Measurements from ENCODE around the gene SMIM15. TPM values are rescaled to one million over a fixed set of nuclear protein-coding genes. Genes with fewer than 3 reads are reported as not detected.

Gene SMIM15
- total and polyA plus RNA-seq, 8 donors, result 53.3 to 78.0 (median 68.8) TPM

DNA sequence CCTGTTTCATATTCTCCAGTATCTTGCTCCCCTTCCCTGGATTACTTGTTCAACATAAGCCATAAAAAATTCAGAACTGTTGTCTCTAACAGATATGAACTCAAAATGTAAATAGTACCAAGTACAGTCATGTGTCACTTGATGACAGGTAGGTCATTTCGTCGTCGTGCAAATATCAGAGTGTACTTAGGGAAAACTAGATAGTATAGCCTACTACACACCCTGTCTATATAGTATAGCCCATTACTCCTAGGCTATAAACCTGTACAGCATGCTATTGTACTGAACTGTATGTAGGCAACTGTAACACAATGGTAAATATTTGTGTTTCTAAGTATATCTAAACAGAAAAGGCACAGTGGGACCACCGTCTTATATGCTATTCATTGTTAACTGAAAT is 39.1 kb downstream of the SMIM15 start:
- intact Hi-C loops (cut with DNase I), result no loop called here
- H3K4me3 ChIP-seq, result no peak overlapping the region
- no peaks in the 10 kb centered on the region for H3K4me1 ChIP-seq
- H3K27me3 ChIP-seq, result no peaks in the 10 kb centered on the region
- no peaks in the 10 kb centered on the region for H3K36me3 ChIP-seq
- TF ChIP-seq CTCF (IDR thresholded peaks at IDR 0.05), result no peak
- ATAC-seq, result no peak
- no peak for DNase-seq
- no peak overlapping the region for H3K27ac ChIP-seq
- no peaks in the 10 kb centered on the region for H3K9me3 ChIP-seq

DNA sequence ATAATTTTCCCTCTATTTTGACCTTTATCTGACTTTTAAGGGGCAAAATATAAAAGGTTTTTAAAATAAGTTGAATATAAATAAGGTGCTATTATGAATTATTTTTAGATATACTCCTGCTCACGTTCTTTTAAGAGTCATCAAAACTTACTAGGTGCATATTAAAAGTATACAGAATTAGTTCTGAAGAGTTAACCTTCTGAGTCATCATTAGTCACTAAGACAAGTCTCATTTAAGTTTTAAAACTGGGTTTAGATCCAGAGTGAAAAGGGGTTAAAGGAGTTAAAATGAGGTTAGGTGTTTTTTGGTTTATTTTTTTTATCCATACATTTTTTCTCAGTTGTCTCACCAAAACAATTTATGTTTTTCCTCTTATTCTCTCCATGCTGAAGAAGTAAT is 41.7 kb downstream of the SMIM15 start:
- intact Hi-C loops (cut with DNase I), result no loop called here
- Histone ChIP-seq H3K4me1 (no peaks in the 10 kb centered on the region), H3K9me3 (no peaks in the 10 kb centered on the region), H3K27me3 (no peaks in the 10 kb centered on the region), H3K4me3 (no peak overlapping the region), H3K36me3 (no peaks in the 10 kb centered on the region), H3K27ac (no peak overlapping the region)
- no peak for TF ChIP-seq CTCF (IDR thresholded peaks at IDR 0.05)
- no peak for ATAC-seq
- DNase-seq, result no peak

- H3K9me3 ChIP-seq, result no peaks in the 10 kb centered on the region
- no peak for ATAC-seq
- H3K4me3 ChIP-seq, result no peak overlapping the region
- H3K36me3 ChIP-seq, result no peaks in the 10 kb centered on the region
- intact Hi-C loops (cut with DNase I), result no loop called here
- no peak for DNase-seq
- H3K4me1 ChIP-seq, result no peaks in the 10 kb centered on the region
- H3K27ac ChIP-seq, result no peak overlapping the region
- H3K27me3 ChIP-seq, result no peaks in the 10 kb centered on the region
- no peak for TF ChIP-seq CTCF (IDR thresholded peaks at IDR 0.05)
Observed at GRCh38 chr5:61119066-61119465, 43.2 kb downstream of the SMIM15 start.

GRCh38 chr5:61115968-61116367 is 46.3 kb downstream of the SMIM15 start:
- no peak for ATAC-seq

GRCh38 chr5:61114441-61114840 is 47.8 kb downstream of the SMIM15 start:
- H3K9me3 ChIP-seq, result peaks cover 0 to 5% of the 10 kb centered on the region in 2 donors
- no peak for TF ChIP-seq CTCF (IDR thresholded peaks at IDR 0.05)
- H3K4me1 ChIP-seq, result no peaks in the 10 kb centered on the region
- H3K36me3 ChIP-seq, result no peaks in the 10 kb centered on the region
- H3K27ac ChIP-seq, result no peak overlapping the region
- DNase-seq (no peak), ATAC-seq (no peak)
- intact Hi-C loops (cut with DNase I), result no loop called here
- no peaks in the 10 kb centered on the region for H3K27me3 ChIP-seq
- H3K4me3 ChIP-seq, result no peak overlapping the region

More at GRCh38 chr5:61115968-61116367, 46.3 kb downstream of the SMIM15 start:
- H3K4me1 ChIP-seq, result no peaks in the 10 kb centered on the region
- H3K27me3 ChIP-seq, result no peaks in the 10 kb centered on the region
- H3K4me3 ChIP-seq, result no peak overlapping the region
- intact Hi-C loops (cut with DNase I), result no loop called here
- no peaks in the 10 kb centered on the region for H3K36me3 ChIP-seq
- TF ChIP-seq CTCF (IDR thresholded peaks at IDR 0.05), result no peak
- no peak overlapping the region for H3K27ac ChIP-seq
- peaks cover 0 to 5% of the 10 kb centered on the region in 2 donors for H3K9me3 ChIP-seq
- DNase-seq, result no peak

Other genes starting within 250 kb of the SMIM15 start
- gene ERCC8, start 217.4 kb downstream of the SMIM15 start, total RNA-seq, result 1 to 10 TPM; 8.7 to 9.7 TPM
- 10 to 100 TPM; 21.3 to 28.5 (median 24.8) TPM for gene ERCC8, start 217.4 kb downstream of the SMIM15 start, polyA plus RNA-seq (ENCODE audit: insufficient read length in 6 of 6)
- 10 to 100 TPM; 18.4 to 25.5 TPM for gene NDUFAF2, start 217.3 kb downstream of the SMIM15 start, total RNA-seq
- gene NDUFAF2, start 217.3 kb downstream of the SMIM15 start, polyA plus RNA-seq (ENCODE audit: insufficient read length in 6 of 6), result 10 to 100 TPM; 25.9 to 32.7 (median 30.2) TPM
- 10 to 100 TPM; 17.5 to 20.3 TPM for gene ZSWIM6, start 169.8 kb upstream of the SMIM15 start, total RNA-seq
- 10 to 100 TPM; 20.3 to 24.4 (median 22.8) TPM for gene ZSWIM6, start 169.8 kb upstream of the SMIM15 start, polyA plus RNA-seq (ENCODE audit: insufficient read length in 6 of 6)